ENCODE results near the gene C22orf42. TPM values are rescaled to one million over a fixed set of nuclear protein-coding genes. Genes with fewer than 3 reads are reported as not detected.
"Not testable (repeated sequence)": the region's sequence is repeated elsewhere in the genome, so short reads cannot be mapped to it uniquely, and the experiment has no call there.

The C22orf42 gene
- not detected in 2 replicates for total RNA-seq (2014; rRNA removed; shearing (Covaris generic))
- not detected in 2 replicates for polyA plus RNA-seq (2015; cell fraction: cytosol; rRNA removed)
- polyA plus RNA-seq (2015; cell fraction: nucleus; rRNA removed), result not detected in 2 replicates

GRCh38 chr22:32158712-32159533 is at the start of gene C22orf42:
C22orf42 (minus strand) TSS chr22:32159303; CDS start chr22:32159215, 88 bp downstream.
- no peak for DNase-seq (ENCODE audit: low read depth)

DNA sequence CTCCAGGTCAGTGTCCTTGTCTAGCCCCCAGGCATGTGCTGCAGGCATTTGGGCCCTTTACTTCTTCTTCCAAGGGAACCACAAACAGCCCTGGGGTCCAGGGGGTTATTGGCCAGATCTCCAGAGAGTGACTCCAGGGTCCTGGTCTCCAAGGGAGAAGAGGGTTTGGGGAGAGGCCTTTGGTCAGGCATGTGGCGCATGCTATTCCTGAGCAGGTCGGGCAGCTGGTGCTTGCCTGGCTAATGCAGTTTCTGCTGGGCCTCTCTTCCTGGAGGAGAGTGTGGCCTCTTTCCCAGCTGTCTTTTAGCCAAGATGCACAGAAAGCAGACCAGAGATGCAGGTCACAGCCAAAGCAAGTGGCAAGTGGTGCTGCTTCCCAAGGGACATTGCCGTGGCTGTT is 49.6 kb upstream of the C22orf42 start:
- no peak for DNase-seq (ENCODE audit: low read depth)

GRCh38 chr22:32207971-32208480 is 48.9 kb upstream of the C22orf42 start:
- no peak for DNase-seq (ENCODE audit: low read depth)

GRCh38 chr22:32206774-32207758 is 48.0 kb upstream of the C22orf42 start:
- DNase-seq (ENCODE audit: low read depth), result peak; percentile 42

GRCh38 chr22:32205974-32206773 is 47.1 kb upstream of the C22orf42 start:
- DNase-seq (ENCODE audit: low read depth), result no peak

GRCh38 chr22:32204856-32205722 is 46.0 kb upstream of the C22orf42 start, which contains the start of gene RFPL2:
RFPL2 (minus strand) TSS chr22:32205073; CDS start chr22:32202451, 2,622 bp downstream.
- DNase-seq (ENCODE audit: low read depth), result peak; percentile 83

GRCh38 chr22:32204040-32204855 is 45.1 kb upstream of the C22orf42 start:
- DNase-seq (ENCODE audit: low read depth), result no peak

DNA sequence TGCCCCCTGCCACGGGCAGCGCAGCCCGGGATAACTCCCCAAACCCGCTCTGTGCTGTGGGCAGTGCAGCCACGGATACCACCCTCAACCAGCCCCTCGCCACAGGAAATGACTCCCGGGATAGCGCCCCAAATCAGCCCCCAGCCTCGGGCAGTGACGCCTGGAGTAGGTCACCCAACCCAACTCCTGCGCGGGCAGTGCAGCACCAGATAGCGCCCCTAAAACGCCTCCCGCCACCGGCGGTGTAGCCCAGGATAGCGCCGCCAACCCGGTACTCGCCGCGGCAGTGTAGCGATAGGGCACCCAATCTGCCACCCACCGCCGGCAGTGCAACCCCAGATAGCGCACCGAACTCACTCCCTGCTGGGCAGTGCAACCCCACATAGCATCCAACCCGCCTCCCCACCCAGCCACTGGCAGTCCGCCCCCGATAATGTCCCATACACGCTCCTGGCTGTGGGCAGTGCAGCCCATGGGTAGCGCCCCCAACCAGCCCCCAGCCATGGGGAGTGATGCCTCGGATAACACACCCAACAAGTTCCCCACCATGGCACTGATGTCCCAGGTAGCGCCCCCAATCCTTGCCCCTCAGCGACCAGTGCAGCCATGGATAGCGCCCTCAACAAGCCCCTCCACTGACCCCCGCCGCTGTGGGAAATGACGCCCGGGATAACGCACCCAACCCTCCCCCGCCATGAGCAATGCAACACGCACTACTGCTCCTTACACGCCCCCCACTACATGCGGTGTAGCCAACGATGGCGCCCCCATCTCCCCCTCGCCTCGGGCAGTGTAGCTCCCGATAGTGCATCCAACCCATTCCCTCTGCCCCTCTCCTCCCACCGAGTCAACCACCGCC is 44.3 kb upstream of the C22orf42 start:
- DNase-seq (ENCODE audit: low read depth), result no peak

DNA sequence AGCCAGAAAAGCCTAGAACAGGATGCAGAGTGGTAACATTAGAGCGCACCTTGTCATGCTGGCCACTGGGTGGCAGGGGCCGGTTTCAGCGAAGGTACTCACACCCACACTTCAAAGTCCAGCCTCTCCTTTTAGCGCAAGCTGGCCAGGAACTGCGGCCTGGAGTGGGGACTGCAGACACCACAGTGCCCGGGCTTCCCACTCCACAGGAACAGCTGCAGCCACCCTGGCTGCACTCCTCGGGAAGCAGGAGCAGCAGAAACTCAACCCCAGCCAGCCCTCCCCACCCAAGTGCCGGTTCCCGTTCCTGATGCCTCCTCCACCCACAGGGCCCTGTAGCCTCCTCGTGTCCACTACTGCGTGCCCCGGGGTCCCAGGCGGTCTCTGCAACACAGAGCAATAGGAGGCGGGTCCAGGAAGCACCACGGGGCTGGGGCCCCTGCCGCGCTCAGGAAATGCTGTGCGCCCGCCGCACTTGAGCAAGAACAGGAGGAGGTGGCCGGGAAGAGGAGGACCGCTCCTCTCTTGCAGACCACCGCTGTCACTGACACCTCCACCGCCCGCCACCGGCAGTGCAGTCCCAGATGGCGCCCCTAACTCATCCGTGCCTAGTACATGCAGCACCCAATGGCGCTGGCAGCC is 43.6 kb upstream of the C22orf42 start:
- peak; percentile 63 for DNase-seq (ENCODE audit: low read depth)

DNA sequence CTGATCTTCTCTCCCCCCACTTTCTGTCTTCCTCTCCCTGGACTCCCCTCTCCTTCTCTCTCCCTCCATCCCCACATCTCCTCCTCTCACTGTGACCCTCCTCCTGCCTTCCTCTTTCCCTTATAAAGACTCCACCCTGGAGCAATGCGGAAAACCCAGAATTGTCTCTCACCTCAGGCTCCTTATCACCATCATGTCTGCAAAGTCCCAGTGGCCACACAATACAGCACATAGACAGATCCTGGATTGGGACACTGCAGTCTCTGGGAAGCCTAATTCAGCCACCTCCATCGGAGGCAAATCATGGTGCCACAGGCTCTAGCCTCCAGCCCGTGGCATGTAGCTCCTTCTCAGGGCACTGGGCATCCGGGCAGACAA is 43.0 kb upstream of the C22orf42 start:
- no peak for DNase-seq (ENCODE audit: low read depth)

- no peak for DNase-seq (ENCODE audit: low read depth)
Measured at GRCh38 chr22:32200752-32201151, 41.6 kb upstream of the C22orf42 start.

- DNase-seq (ENCODE audit: low read depth), result no peak
Measured at GRCh38 chr22:32199961-32200360, 40.9 kb upstream of the C22orf42 start.

DNA sequence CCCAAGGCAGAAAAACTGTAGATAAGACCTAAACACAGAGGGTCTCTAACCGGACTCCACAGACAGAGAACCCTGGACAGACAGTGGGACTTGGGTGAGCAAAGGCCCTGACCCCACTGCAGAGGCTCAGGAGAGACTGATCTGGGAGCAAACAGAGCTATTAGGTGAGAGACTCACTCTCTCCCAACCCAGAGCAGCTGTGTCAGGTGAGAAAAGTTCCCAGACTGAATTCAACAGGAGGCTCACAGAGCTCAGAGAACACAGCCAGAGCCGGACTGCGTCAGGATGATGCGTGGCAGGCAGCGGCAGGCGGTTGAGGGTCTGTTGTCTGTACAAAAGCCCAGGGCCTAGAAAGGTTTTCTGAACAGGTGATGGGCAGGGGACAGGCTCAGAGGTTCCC is 40.2 kb upstream of the C22orf42 start:
- no peak for DNase-seq (ENCODE audit: low read depth)

- not testable (repeated sequence) for DNase-seq (ENCODE audit: low read depth)
Measured at GRCh38 chr22:32197553-32198226, 38.6 kb upstream of the C22orf42 start.

GRCh38 chr22:32195900-32196299 is 36.8 kb upstream of the C22orf42 start:
- not testable (repeated sequence) for DNase-seq (ENCODE audit: low read depth)

- DNase-seq (ENCODE audit: low read depth), result not testable (repeated sequence)
Measured at GRCh38 chr22:32193346-32193745, 34.2 kb upstream of the C22orf42 start.

DNA sequence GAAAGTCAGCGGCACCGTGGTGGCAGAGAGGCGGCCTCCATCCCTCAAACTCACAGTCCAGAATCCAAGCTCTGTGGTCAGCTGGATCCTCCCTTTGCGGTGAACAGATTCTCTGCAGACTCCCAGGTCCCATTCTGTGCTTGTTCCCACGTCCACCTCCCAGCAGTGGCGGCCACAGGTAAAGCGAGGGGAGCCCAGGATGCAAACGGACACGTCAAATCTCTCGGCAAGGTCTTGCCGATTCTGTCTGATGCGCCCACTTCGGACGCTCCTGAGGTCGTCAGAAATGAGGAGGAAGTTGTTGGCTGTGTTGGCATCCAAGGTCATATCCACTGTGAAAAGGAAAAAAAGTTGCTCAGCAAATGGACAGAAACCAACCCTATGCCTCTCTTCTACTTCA is 31.9 kb upstream of the C22orf42 start:
- not testable (repeated sequence) for DNase-seq (ENCODE audit: low read depth)
